HEK293 (cell line): Measurements from ENCODE around the gene TIAL1.

Experiments used
- CTCF ChIA-PET: fragments of 350-600 bp; formaldehyde crosslinking; extraction: SDS; loops from one replicate; lab custom pipeline; 2021; ENCODE audit warnings: antibody characterized with exemption; lab: Yijun Ruan, JAX
- POLR2A ChIA-PET: fragments of 300-600 bp; formaldehyde crosslinking; extraction: SDS; loops from one replicate; lab custom pipeline; 2020; ENCODE audit warnings: antibody characterized with exemption, inconsistent platforms; lab: Yijun Ruan, JAX
- H3K27ac ChIP-seq: fragments of 200-500 bp; sonication (Bioruptor generic); 2 replicates; pipeline ENCODE4 v1.5.1; 2014; ENCODE audit warnings: low read depth, low read length, control low read depth, inconsistent platforms; ENCODE audit errors: extremely low read depth
- H3K36me3 ChIP-seq, 2 experiments: fragments of 200-500 bp in 1 of 2; sonication (Bioruptor generic) in 1 of 2; 1 replicate in 1 of 2; 2 replicates in 1 of 2; pipeline ENCODE4 v1.5.1; 2014 to 2017; ENCODE audit warnings: inconsistent platforms in 2 of 2, low read length in 2 of 2; ENCODE audit not compliant: control insufficient read depth in 2 of 2, insufficient read depth in 1 of 2
- H3K4me1 ChIP-seq: fragments of 200-500 bp; sonication (Bioruptor generic); 2 replicates; pipeline ENCODE4 v1.5.1; 2014; ENCODE audit warnings: mild to moderate bottlenecking, low read length, inconsistent platforms; ENCODE audit not compliant: control insufficient read depth, insufficient read depth
- H3K4me3 ChIP-seq: 2 replicates; pipeline ENCODE4 v1.5.1; 2011; ENCODE audit warnings: low read depth, mild to moderate bottlenecking, control low read depth, low read length, moderate library complexity
- H3K9me3 ChIP-seq: fragments of 200-500 bp; sonication (Bioruptor generic); 2 replicates; pipeline ENCODE4 v1.5.1; 2014; ENCODE audit warnings: low read depth, low read length, inconsistent platforms; ENCODE audit not compliant: control insufficient read depth, insufficient read depth
- HOXC10 ChIP-seq: sonication (generic); formaldehyde crosslinking; IDR thresholded peaks from 2 replicates; pipeline ENCODE4 v1.8.1; 2023; ENCODE audit warnings: mild to moderate bottlenecking, missing genetic modification reagents
- KLF8 ChIP-seq: fragments of 450-650 bp; formaldehyde crosslinking; IDR thresholded peaks from 2 replicates; pipeline ENCODE4 v1.5.1; 2016; ENCODE audit warnings: missing biosample characterization, missing genetic modification characterization
- MZF1 ChIP-seq: fragments of 450-650 bp; formaldehyde crosslinking; IDR thresholded peaks from 2 replicates; pipeline ENCODE4 v1.5.1; 2017; ENCODE audit warnings: missing biosample characterization, missing genetic modification characterization, borderline replicate concordance
- PBX3 ChIP-seq: sonication (generic); formaldehyde crosslinking; IDR thresholded peaks from 2 replicates; pipeline ENCODE4 v1.8.1; 2022; ENCODE audit warnings: mild to moderate bottlenecking, moderate library complexity, missing genetic modification reagents
- REPIN1 ChIP-seq: fragments of 450-650 bp; formaldehyde crosslinking; IDR thresholded peaks from 2 replicates; pipeline ENCODE4 v1.5.1; 2017; ENCODE audit warnings: missing biosample characterization, missing genetic modification characterization, low read depth
- TSHZ1 ChIP-seq: fragments of 450-650 bp; formaldehyde crosslinking; IDR thresholded peaks from 2 replicates; pipeline ENCODE4 v1.5.1; 2016; ENCODE audit warnings: missing biosample characterization, missing genetic modification characterization, borderline replicate concordance
- ZBTB1 ChIP-seq: fragments of 450-650 bp; formaldehyde crosslinking; IDR thresholded peaks from 2 replicates; pipeline ENCODE4 v1.5.1; 2016; ENCODE audit warnings: missing biosample characterization, missing genetic modification characterization
- ZBTB11 ChIP-seq: fragments of 450-650 bp; formaldehyde crosslinking; conservative IDR thresholded peaks from 2 replicates; pipeline ENCODE4 v1.5.1; 2016; ENCODE audit warnings: low read depth, missing biosample characterization, missing genetic modification characterization
- ZNF221 ChIP-seq: fragments of 450-650 bp; formaldehyde crosslinking; IDR thresholded peaks from 2 replicates; pipeline ENCODE4 v1.5.1; 2017; ENCODE audit warnings: missing biosample characterization, missing genetic modification characterization, borderline replicate concordance
- ZNF248 ChIP-seq: fragments of 450-650 bp; formaldehyde crosslinking; IDR thresholded peaks from 2 replicates; pipeline ENCODE4 v1.5.1; 2017; ENCODE audit warnings: missing biosample characterization, missing genetic modification characterization
- ZNF280D ChIP-seq: fragments of 450-650 bp; formaldehyde crosslinking; IDR thresholded peaks from 2 replicates; pipeline ENCODE4 v1.5.1; 2016; ENCODE audit warnings: missing biosample characterization, missing genetic modification characterization
- ZNF324 ChIP-seq: fragments of 450-650 bp; formaldehyde crosslinking; IDR thresholded peaks from 2 replicates; pipeline ENCODE4 v1.5.1; 2016; ENCODE audit warnings: missing biosample characterization, missing genetic modification characterization
- ZNF350 ChIP-seq: fragments of 450-650 bp; formaldehyde crosslinking; IDR thresholded peaks from 2 replicates; pipeline ENCODE4 v1.5.0; 2017; ENCODE audit warnings: missing biosample characterization, mild to moderate bottlenecking, missing genetic modification characterization
- ZNF362 ChIP-seq: fragments of 450-650 bp; formaldehyde crosslinking; IDR thresholded peaks from 2 replicates; pipeline ENCODE4 v1.5.1; 2016; ENCODE audit warnings: missing biosample characterization, missing genetic modification characterization
- ZNF391 ChIP-seq: fragments of 450-650 bp; formaldehyde crosslinking; IDR thresholded peaks from 2 replicates; pipeline ENCODE4 v1.5.1; 2016; ENCODE audit warnings: low read depth, missing biosample characterization, missing genetic modification characterization, borderline replicate concordance
- ZNF473 ChIP-seq: fragments of 450-650 bp; formaldehyde crosslinking; IDR thresholded peaks from 2 replicates; pipeline ENCODE4 v1.5.1; 2017; ENCODE audit warnings: missing biosample characterization, missing genetic modification characterization
- ZNF571 ChIP-seq: fragments of 450-650 bp; formaldehyde crosslinking; IDR thresholded peaks from 2 replicates; pipeline ENCODE4 v1.5.0; 2017; ENCODE audit warnings: missing biosample characterization, missing genetic modification characterization
- ZNF792 ChIP-seq: fragments of 450-650 bp; formaldehyde crosslinking; IDR thresholded peaks from 2 replicates; pipeline ENCODE4 v1.5.1; 2016; ENCODE audit warnings: missing biosample characterization, missing genetic modification characterization

Gene TIAL1

GRCh38 chr10:119536508-119537025 lies 60.2 kb downstream of the TIAL1 start:
- ChIA-PET POLR2A (no interaction called here), CTCF (interaction anchor here (0.6 to 1.2 kb wide), 3 partner anchors 9 to 813 kb away, joined by 3 to 10 read pairs (median 3); no protein-coding TSS in a partner anchor)
- Histone ChIP-seq H3K4me3 (no peak overlapping the region), H3K27ac (no peak overlapping the region)
- no peak for TF ChIP-seq ZNF221 (tag by site-specific recombination)
- no peak for TF ChIP-seq ZNF792 (tag by site-specific recombination)
- no peak for TF ChIP-seq ZNF350 (tag by site-specific recombination)
- TF ChIP-seq ZNF248, result no peak
- no peak for TF ChIP-seq ZNF362 (tag by site-specific recombination)
- no peak for TF ChIP-seq TSHZ1
- no peak for TF ChIP-seq MZF1
- no peak for TF ChIP-seq KLF8
- TF ChIP-seq ZNF324, result no peak
- TF ChIP-seq REPIN1 (tag by site-specific recombination), result no peak
- no peak for TF ChIP-seq HOXC10 (CRISPR knock-in tag)
- no peak for TF ChIP-seq ZNF473
- no peak for TF ChIP-seq PBX3 (CRISPR knock-in tag)
- TF ChIP-seq ZBTB11 (tag by site-specific recombination), result no peak
- no peak for TF ChIP-seq ZBTB1 (tag by site-specific recombination)
- TF ChIP-seq ZNF571 (tag by site-specific recombination), result no peak
- no peak for TF ChIP-seq ZNF391 (tag by site-specific recombination)
- no peak for TF ChIP-seq ZNF280D (tag by site-specific recombination)
- TF ChIP-seq, all 188 proteins: peak for 0
- no peaks in the 10 kb centered on the region; a peak in 1 of 3 replicates for H3K36me3 ChIP-seq
- H3K9me3 ChIP-seq, result no peaks in the 10 kb centered on the region
- H3K4me1 ChIP-seq, result peaks cover 8% of the 10 kb centered on the region; the same call in 1 of the 2 replicates
